ENCODE results near the gene HIVEP3. TPM values are rescaled to one million over a fixed set of nuclear protein-coding genes. Genes with fewer than 3 reads are reported as not detected.

The HIVEP3 gene
- total RNA-seq, 1 experiment from 2014 or later = 0.55 TPM

DNA sequence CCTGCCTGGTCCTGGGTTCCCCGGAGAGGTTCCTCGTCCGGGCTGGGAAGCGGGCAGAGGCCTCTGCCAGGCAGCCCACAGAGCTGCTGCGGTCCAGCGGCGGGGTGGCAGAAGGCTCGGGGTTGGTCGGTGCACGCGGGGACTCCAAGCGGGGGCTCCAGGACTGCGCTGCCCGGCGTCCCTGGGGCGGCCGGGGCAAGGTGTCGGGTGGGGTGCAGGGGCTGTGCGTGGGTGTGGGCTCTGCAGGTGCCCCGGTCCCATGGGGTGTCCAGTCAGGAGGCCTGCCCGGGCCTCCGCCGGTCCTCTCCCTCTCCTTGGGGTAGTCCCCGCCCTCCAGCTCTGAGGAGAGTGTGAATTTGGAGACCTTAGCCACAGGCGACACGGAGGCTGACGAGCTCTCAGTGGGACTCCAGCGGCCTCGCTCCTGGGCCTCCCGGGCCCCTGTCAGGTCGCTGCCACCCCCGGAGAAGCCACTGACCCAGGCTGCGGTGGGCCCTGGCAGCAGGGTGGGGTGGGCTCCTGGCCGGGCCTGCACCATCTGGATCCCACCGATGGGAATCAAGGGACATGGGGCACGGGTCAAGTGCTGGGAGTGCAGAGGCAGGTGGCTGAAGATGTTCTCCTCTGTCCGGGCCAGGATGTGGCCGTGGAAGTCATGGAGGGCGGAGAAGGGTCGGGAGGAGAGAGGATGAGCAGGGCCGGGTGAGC, 408.0 kb downstream of the HIVEP3 start:
- Mint-ChIP-seq H3K9me3 (no peaks in the 10 kb centered on the region), H3K4me1 (peaks cover 16% of the 10 kb centered on the region), H3K27me3 (ENCODE audit: low read depth) (no peaks in the 10 kb centered on the region), H3K4me3 (no peak overlapping the region), H3K36me3 (no peaks in the 10 kb centered on the region), H3K27ac (no peak overlapping the region)
- TF ChIP-seq, protein P1, sequence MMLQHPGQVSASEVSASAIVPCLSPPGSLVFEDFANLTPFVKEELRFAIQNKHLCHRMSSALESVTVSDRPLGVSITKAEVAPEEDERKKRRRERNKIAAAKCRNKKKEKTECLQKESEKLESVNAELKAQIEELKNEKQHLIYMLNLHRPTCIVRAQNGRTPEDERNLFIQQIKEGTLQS (CRISPR knock-in tag; conservative IDR thresholded peaks at IDR 0.05) = no peak
- TF ChIP-seq E2F4 (CRISPR knock-in tag; IDR thresholded peaks at IDR 0.05; ENCODE audit: borderline replicate concordance, low read depth) (no peak), GRHL2 (CRISPR knock-in tag; IDR thresholded peaks at IDR 0.05; ENCODE audit: insufficient replicate concordance, severe bottlenecking) (no peak), MYBL2 (CRISPR knock-in tag; IDR thresholded peaks at IDR 0.05) (no peak), JAZF1 (CRISPR knock-in tag; IDR thresholded peaks at IDR 0.05) (no peak), KAT7 (CRISPR knock-in tag; IDR thresholded peaks at IDR 0.05; ENCODE audit: borderline replicate concordance) (no peak), TEAD1 (CRISPR knock-in tag; IDR thresholded peaks at IDR 0.05) (no peak), CREM (CRISPR knock-in tag; IDR thresholded peaks at IDR 0.05) (no peak), ETV6 (CRISPR knock-in tag; IDR thresholded peaks at IDR 0.05) (no peak), GABPB1 (CRISPR knock-in tag; IDR thresholded peaks at IDR 0.05) (no peak), ATF1 (CRISPR knock-in tag; IDR thresholded peaks at IDR 0.05) (no peak), CDX4 (CRISPR knock-in tag; IDR thresholded peaks at IDR 0.05; ENCODE audit: borderline replicate concordance) (no peak), ZNF671 (CRISPR knock-in tag; IDR thresholded peaks at IDR 0.05) (no peak), OVOL2 (CRISPR knock-in tag; IDR thresholded peaks at IDR 0.05; ENCODE audit: borderline replicate concordance) (no peak), ATF2 (CRISPR knock-in tag; IDR thresholded peaks at IDR 0.05; ENCODE audit: borderline replicate concordance, low read depth) (no peak)
- TF ChIP-seq, protein P2, sequence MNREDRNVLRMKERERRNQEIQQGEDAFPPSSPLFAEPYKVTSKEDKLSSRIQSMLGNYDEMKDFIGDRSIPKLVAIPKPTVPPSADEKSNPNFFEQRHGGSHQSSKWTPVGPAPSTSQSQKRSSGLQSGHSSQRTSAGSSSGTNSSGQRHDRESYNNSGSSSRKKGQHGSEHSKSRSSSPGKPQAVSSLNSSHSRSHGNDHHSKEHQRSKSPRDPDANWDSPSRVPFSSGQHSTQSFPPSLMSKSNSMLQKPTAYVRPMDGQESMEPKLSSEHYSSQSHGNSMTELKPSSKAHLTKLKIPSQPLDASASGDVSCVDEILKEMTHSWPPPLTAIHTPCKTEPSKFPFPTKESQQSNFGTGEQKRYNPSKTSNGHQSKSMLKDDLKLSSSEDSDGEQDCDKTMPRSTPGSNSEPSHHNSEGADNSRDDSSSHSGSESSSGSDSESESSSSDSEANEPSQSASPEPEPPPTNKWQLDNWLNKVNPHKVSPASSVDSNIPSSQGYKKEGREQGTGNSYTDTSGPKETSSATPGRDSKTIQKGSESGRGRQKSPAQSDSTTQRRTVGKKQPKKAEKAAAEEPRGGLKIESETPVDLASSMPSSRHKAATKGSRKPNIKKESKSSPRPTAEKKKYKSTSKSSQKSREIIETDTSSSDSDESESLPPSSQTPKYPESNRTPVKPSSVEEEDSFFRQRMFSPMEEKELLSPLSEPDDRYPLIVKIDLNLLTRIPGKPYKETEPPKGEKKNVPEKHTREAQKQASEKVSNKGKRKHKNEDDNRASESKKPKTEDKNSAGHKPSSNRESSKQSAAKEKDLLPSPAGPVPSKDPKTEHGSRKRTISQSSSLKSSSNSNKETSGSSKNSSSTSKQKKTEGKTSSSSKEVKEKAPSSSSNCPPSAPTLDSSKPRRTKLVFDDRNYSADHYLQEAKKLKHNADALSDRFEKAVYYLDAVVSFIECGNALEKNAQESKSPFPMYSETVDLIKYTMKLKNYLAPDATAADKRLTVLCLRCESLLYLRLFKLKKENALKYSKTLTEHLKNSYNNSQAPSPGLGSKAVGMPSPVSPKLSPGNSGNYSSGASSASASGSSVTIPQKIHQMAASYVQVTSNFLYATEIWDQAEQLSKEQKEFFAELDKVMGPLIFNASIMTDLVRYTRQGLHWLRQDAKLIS (CRISPR knock-in tag; IDR thresholded peaks at IDR 0.05; ENCODE audit: borderline replicate concordance) = no peak
- ATAC-seq (no peak), DNase-seq (ENCODE audit: low spot score) (no peak)
- POLR2A ChIA-PET = no interaction called here
- CTCF ChIA-PET = interaction anchor here (0.8 to 6.3 kb wide), 2 partner anchors 19 to 301 kb away, joined by 3 to 57 read pairs; no protein-coding TSS in a partner anchor

DNA sequence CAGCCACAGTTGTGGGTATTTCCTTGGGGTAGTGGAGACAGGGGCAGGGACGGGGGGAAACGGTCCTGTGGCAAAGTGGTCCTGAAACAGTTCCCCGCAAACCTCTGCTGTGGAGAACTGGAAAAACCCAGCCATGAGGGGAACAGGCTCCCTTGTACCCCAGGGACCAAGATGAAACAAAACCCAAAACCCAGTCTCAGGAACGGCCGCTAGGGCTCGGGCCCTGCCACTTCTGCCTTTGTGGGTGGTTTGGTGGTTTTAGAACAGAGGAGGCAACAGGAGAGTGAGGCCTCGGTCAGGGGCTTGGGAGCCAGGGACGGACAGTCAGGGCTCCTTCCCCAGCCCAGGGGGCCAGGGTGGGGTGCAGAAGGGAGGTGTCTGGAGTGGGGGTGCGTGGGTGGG, 409.5 kb downstream of the HIVEP3 start:
- H3K4me3 Mint-ChIP-seq = no peak overlapping the region
- H3K4me1 Mint-ChIP-seq = peaks cover 10% of the 10 kb centered on the region
- DNase-seq (ENCODE audit: low spot score) = no peak
- no peaks in the 10 kb centered on the region for H3K27me3 Mint-ChIP-seq (ENCODE audit: low read depth)
- no peaks in the 10 kb centered on the region for H3K9me3 Mint-ChIP-seq
- ChIA-PET CTCF (no interaction called here), POLR2A (no interaction called here)
- no peaks in the 10 kb centered on the region for H3K36me3 Mint-ChIP-seq
- ATAC-seq = no peak
- H3K27ac Mint-ChIP-seq = no peak overlapping the region
- TF ChIP-seq ESRRA (CRISPR knock-in tag; IDR thresholded peaks at IDR 0.05; ENCODE audit: borderline replicate concordance) = no peak
- TF ChIP-seq ZNF423 (CRISPR knock-in tag; IDR thresholded peaks at IDR 0.05) = no peak
- TF ChIP-seq, protein P3, sequence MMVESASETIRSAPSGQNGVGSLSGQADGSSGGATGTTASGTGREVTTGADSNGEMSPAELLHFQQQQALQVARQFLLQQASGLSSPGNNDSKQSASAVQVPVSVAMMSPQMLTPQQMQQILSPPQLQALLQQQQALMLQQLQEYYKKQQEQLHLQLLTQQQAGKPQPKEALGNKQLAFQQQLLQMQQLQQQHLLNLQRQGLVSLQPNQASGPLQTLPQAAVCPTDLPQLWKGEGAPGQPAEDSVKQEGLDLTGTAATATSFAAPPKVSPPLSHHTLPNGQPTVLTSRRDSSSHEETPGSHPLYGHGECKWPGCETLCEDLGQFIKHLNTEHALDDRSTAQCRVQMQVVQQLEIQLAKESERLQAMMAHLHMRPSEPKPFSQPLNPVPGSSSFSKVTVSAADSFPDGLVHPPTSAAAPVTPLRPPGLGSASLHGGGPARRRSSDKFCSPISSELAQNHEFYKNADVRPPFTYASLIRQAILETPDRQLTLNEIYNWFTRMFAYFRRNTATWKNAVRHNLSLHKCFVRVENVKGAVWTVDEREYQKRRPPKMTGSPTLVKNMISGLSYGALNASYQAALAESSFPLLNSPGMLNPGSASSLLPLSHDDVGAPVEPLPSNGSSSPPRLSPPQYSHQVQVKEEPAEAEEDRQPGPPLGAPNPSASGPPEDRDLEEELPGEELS (CRISPR knock-in tag; IDR thresholded peaks at IDR 0.05) = no peak
- no peak for TF ChIP-seq GTF2I (CRISPR knock-in tag; conservative IDR thresholded peaks at IDR 0.05)
- no peak for TF ChIP-seq ZNF219 (CRISPR knock-in tag; IDR thresholded peaks at IDR 0.05; ENCODE audit: borderline replicate concordance)
- TF ChIP-seq NR2C2 (CRISPR knock-in tag; IDR thresholded peaks at IDR 0.05) = no peak

Measured in WTC11 (cell line).